Middle frontal gyrus (tissue), 1 donor: Measurements from ENCODE around the gene PCGF6.
"Not testable (repeated sequence)": the region's sequence is repeated elsewhere in the genome, so short reads cannot be mapped to it uniquely, and the experiment has no call there.

Experiments
- DNase-seq: peaks from one replicate; pipeline ENCODE4 v3.0.0-alpha.2; 2015; ENCODE audit warnings: low spot score; ENCODE audit errors: extremely low spot score

The PCGF6 gene

DNA sequence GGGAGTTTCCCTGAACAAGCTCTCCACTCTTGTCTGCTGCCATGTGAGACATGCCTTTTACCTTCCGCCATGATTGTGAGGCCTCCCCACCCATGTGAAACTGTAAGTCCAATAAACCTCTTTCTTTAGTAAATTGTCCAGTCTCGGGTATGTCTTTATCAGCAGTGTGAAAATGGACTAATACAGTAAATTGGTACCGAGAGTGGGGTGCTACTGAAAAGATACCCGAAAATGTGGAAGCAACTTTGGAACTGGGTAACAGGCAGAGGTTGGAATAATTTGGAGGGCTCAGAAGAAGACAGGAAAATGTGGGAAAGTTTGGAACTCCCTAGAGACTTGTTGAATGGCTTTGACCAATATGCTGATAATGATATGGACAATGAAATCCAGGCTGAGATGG is 92.0 kb downstream of the PCGF6 start:
- DNase-seq: not testable (repeated sequence)

DNA sequence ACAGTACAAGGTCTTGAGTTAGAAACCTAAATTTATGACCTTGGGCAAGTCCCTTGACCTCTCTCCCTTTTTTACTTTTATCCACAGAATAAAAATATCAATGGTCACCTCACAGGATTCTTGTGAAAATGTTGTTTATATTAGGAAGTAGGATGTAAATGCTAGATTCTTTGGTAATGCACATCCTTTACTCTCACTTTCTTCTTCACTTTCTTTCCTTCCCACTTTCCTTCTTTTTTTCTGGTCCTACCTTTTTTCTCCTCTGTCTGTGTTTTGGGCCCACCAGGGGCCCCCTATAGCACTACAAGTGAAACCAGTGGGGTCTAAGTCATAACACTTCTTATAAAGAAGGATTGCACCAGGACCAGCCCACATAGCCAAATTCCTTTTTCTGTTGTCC is 93.1 kb downstream of the PCGF6 start:
- DNase-seq: no peak

DNA sequence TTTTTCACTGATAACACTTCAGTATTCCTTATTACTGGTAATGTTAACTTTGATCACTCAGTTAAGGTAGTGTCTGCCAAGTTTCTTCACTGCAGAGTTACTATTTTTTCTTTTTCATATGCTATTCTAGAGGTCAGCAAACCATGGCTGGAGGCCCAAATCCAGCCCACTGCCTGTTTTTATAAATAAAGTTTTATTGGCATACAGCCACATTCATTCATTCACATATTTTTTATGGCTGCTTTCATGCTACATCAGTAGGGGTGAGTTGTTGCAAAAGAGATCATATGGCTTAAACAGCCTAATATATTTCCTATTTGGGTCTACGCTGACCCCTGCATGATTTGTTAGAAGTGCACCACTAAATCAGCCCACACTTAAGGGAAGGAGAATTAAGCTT is 94.3 kb downstream of the PCGF6 start:
- DNase-seq: no peak

DNA sequence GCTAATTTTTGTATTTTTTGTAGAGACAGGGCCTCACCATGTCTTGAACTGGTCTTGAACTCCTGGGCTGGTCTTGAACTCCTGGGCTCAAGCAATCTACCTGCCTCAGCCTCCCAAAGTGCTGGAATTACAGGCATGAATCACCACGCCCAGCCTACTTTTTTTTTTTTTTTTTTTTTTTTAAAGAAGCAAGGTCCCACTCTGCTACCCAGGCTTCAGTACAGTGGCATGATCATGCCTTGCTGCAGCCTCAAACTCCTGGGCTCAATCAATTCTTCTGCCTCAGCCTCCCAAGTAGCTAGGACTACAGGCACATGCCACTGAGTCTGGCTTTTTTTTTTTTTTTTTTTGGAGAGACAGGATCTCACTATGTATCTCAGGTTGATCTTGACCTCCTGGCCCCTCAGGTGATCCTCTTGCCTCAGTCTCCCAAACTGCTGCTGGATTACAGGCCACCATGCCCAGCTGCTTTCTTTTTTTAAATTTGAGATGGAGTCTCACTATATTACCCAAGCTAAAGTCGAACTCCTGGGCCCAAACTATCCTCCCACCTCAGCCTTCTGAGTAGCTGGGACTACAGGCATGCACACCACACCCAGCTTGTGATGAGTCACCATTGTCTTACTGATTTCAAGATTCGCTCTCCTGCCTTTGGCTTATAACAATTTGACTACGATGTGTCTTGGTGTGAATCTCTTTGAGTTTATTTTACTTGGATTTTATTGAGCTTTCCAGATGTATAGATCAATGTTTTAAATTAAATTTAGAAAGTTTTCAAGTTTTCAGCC is 96.2 kb downstream of the PCGF6 start:
- no peak for DNase-seq

DNA sequence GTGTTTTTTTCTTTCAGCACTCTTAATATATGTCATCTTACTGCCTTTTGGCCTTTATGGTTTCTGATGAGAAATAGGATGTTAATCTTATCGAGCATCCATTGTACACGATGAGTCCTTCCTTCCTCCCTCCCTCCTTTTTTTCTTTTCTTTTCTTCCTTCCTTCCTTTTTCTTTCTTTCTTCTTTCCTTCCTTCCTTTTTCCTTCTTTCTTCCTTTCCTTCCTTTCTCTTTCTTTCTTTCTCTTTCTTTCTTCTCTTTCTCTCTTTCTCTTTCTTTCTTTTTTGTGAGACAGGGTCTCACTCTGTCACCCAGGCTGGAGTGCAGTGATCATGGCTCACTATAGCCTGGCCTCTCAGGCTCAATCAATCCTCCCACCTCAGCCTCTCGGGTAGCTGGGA is 96.8 kb downstream of the PCGF6 start:
- DNase-seq: no peak
